ENCODE measurements around the gene CERS6.

Gene CERS6

GRCh38 chr2:168565512-168565911 lies 109.4 kb downstream of the CERS6 start:
- no peak for DNase-seq (ENCODE audit: low read depth in 4 of 4, low spot score in 1 of 4)

GRCh38 chr2:168566974-168567665 lies 111.0 kb downstream of the CERS6 start:
- DNase-seq (ENCODE audit: low read depth in 4 of 4, low spot score in 1 of 4) = no peak

- DNase-seq (ENCODE audit: low read depth in 4 of 4, low spot score in 1 of 4) = no peak
Measured at GRCh38 chr2:168567836-168568235, 111.8 kb downstream of the CERS6 start.

DNA sequence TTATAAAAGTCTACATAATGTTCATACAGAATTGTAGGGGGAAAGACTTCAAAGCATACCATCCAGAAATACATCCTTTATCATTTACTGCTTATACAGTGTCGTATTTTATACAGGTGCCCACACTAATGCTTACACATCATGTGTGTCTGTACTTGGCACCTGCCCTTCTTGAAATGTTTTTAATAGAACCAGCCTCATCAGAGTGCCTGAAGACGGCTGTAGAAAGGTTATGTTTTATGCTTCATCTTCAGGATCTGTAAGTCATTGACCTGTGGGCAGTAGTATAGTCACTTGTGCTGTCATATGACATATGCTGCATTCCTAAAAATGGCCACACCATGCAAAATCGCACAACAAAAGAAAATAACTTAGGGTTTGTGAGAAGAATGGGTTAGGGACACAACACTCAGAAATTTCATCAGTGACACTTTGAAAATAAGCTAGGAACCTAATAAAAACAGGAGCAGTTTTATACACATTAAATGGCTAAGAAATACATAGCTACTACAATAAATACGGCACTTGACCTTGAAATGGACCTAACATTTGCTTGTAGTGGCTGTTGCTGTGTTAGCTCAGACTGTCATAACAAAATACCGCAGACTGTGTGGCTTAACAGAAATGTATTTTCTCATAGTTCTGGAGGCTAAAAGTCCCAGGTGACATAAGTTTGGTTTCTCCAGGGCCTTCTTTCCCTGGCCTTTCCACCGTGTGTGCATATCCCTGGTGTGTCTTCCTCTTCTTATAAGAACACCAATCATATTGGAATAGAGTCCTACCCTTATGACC lies 112.6 kb downstream of the CERS6 start:
- DNase-seq (ENCODE audit: low read depth in 4 of 4, low spot score in 1 of 4) = no peak

- no peak for DNase-seq (ENCODE audit: low read depth in 4 of 4, low spot score in 1 of 4)
Measured at GRCh38 chr2:168571061-168571460, 115.0 kb downstream of the CERS6 start.

DNA sequence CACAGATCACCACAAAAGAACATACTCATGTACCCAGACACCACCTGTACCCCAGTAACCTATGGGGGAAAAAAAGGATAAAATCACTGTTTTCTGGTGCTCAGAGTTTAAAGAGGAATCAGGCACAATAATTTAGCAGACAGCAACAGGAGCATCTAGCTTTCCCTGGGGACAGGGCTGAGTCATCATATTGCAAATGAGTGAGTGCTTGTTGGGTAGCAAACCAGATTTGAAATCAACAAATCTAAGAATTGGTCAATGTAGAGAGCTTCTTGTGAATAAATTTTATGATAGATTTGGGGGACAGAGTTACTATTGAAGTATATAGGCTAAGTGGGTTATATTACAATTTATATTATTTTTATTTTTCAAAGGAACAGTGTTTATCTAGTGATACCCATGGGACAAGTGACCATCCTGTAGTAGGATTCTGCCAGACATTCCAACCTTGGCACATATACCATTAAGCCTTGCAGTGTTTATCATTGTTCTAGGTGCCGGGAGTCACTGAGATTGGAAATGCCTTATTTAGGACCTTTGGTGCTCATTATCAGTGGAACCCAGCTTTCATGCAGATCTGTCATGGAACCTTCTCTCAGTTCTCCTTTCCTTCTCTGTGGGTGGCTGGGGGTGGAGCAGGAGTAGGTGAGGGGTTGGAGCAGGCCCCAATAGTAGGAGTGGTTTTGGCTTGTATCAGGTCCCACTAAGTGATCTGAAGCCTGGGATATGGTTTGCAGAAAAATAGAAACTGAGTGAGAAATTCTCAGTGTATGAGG lies 117.2 kb downstream of the CERS6 start:
- no peak for DNase-seq (ENCODE audit: low read depth in 4 of 4, low spot score in 1 of 4)

GRCh38 chr2:168574856-168575630 lies 119.0 kb downstream of the CERS6 start:
- no peak for DNase-seq (ENCODE audit: low read depth in 4 of 4, low spot score in 1 of 4)

GRCh38 chr2:168577885-168578284 lies 121.8 kb downstream of the CERS6 start:
- DNase-seq (ENCODE audit: low read depth in 4 of 4, low spot score in 1 of 4) = no peak

GRCh38 chr2:168583064-168583709 lies 127.1 kb downstream of the CERS6 start:
- no peak for DNase-seq (ENCODE audit: low read depth in 4 of 4, low spot score in 1 of 4)

- no peak for DNase-seq (ENCODE audit: low read depth in 4 of 4, low spot score in 1 of 4)
Measured at GRCh38 chr2:168583710-168584521, 127.8 kb downstream of the CERS6 start.

DNA sequence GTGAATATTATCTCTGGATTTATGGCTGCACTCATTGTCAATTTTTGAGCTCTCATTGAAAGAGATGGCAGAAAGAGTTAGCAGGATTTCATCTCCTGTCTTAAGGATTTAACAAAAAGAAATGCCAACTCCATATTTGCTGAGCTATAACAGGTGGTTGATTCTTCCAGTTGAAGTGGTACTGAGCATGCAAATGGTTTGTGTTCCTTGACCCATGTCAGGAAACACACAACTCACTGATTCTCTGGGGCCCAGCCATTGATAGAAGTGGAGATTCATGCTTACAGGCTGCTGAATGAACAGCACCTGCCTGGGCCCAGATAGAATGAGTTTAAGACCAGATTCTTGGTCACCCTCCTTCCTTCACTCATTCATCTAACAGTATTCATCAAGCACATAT lies 128.8 kb downstream of the CERS6 start:
- no peak for DNase-seq (ENCODE audit: low read depth in 4 of 4, low spot score in 1 of 4)

- DNase-seq (ENCODE audit: low read depth in 4 of 4, low spot score in 1 of 4) = no peak
Measured at GRCh38 chr2:168585700-168586099, 129.6 kb downstream of the CERS6 start.

DNA sequence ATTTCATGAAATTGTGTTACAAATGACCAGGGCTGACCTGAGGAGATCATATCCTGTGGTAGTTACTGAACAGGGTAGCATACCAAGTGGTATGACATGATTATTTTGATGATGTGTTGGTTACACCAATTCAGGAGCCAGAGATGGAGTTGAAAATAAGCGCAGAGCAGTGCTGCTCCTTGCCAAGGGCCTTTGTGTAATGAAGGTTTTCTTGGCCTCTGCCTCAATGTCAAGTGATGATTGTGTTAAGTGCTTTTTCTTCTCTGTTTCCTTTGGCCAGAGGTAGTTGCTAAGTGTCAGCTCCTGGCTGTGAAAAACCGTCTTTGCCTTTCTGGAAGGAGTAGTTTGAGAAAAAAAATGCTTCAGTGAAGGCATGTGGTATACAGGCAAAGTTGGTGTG lies 131.2 kb downstream of the CERS6 start:
- no peak for DNase-seq (ENCODE audit: low read depth in 4 of 4, low spot score in 1 of 4)

DNA sequence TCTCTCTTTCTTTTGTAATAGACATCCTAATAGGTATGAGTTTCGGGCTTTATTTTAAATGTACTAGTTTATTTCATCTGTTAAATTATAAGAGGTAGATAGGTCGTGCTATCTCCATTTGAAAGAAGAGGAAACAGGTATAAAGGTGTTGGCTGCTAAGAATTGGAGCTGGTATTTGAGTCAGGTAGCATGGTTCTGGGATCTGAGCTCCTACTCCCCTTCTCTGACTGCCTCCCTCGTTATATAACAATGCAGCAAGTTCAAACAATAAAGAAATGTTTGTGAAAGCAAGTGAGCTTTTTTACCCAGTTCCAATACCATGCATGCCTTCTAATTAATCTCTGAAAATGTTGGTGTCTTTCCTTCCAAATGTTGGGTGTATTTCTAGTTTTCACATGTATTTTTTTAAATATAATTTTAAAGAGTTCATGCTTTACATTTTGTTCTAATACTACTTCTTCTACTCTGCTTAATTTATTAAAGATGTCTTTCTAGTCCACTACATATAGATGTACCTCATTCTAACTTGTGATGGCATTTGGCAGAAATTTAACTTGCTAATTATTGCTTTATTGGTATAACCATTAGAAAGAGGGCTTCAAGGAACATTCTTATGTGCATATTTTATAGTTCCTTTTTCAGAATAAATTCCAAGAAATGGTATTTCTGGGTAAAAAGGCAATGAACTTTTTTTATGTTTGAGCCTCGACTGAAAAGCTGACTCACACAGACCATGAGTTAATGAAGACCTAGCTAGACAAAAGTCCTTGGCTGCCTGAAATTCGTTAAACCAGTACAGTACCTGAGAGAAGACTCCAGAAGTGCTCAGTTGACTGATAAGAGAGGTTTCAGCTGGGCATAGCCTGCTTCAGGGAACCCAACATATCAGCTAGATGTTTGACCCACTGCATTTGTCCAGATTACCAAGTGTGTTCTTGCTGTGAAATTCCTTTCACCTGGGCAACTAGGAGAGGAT lies 133.5 kb downstream of the CERS6 start:
- DNase-seq (ENCODE audit: low read depth in 4 of 4, low spot score in 1 of 4) = no peak

- no peak for DNase-seq (ENCODE audit: low read depth in 4 of 4, low spot score in 1 of 4)
Measured at GRCh38 chr2:168592181-168592831, 136.2 kb downstream of the CERS6 start.

DNA sequence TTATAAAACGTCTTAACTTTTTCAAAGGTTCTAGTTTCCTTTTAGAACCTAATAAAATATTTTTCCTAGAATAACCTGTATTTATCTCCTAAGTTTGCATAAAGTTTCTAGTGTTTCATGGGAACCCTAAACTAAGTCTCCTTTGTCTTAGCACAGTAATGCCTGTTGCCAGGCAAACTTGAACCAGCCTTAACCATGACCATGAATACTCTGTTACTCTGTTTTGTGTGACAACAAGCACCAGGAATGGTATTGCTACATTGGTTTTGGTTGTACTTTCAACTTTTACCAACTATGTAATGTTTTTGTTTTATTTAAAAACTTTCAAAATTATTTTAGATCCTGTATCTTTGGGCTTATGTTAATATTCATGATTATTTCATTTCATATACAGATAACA lies 137.6 kb downstream of the CERS6 start:
- no peak for DNase-seq (ENCODE audit: low read depth in 4 of 4, low spot score in 1 of 4)

DNA sequence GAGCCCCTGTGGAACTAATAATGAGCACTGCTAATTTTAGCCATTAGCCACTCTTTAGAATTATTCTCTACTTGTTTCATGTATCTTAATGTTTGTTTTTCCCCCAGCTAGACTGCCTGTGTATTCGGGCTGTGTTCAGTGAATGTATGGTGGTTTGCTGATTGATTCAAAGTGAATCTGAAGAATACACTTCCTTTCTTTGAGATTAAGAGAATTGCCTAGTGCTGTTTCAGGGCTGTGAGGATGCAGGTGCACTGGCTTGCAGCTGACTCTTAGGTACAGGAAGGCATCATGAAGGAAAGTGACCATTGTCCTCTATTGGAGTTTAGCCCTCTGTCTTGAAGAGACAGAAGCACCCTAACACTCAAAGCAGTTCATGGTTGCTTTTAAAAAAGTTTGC lies 138.7 kb downstream of the CERS6 start:
- no peak for DNase-seq (ENCODE audit: low read depth in 4 of 4, low spot score in 1 of 4)

Measured in stimulated activated CD4-positive, alpha-beta T cell treated with anti-CD3 and anti-CD28 coated beads, Interleukin-1b, Interleukin-23, amount 100 ng/mL, for 24 hours (primary cell).